ENCODE measurements around the gene DLG4.
A peak's percentile ranks its signal among the peaks of the same experiment; 100 is the strongest.

Gene DLG4

GRCh38 chr17:7253082-7253481, 33.4 kb upstream of the DLG4 start:
- Histone ChIP-seq H3K4me1 (ENCODE audit: low read depth, poor library complexity, severe bottlenecking) (no peaks in the 10 kb centered on the region), H3K27ac (no peak overlapping the region; the same call in 1 of the 2 replicates), H2AFZ (ENCODE audit: low read depth) (no peak overlapping the region), H3K4me3 (IDR thresholded peaks at IDR 0.05; ENCODE audit: insufficient read depth, low read depth, low read length) (no peak overlapping the region), H3K79me2 (ENCODE audit: insufficient read depth, low read depth) (no peaks in the 10 kb centered on the region), H3K36me3 (ENCODE audit: insufficient read depth) (no peaks in the 10 kb centered on the region), H3K9ac (no peak overlapping the region), H3K4me2 (peak overlapping the region; percentile 39; the same call in 1 of the 2 replicates), H4K20me1 (ENCODE audit: insufficient read depth) (no peaks in the 10 kb centered on the region), H3K27me3 (ENCODE audit: insufficient read depth, low read depth) (no peaks in the 10 kb centered on the region)
- TF ChIP-seq CTCF (conservative IDR thresholded peaks at IDR 0.05; ENCODE audit: low read depth, low read length), result no peak

- no peak for TF ChIP-seq CTCF (conservative IDR thresholded peaks at IDR 0.05; ENCODE audit: low read depth, low read length)
- peak within 1 kb of the TSS; percentile 38; the same call in 1 of the 2 replicates for H2AFZ ChIP-seq (ENCODE audit: low read depth)
- H3K4me3 ChIP-seq (IDR thresholded peaks at IDR 0.05; ENCODE audit: insufficient read depth, low read depth, low read length), result no peak within 1 kb of the TSS
- no peaks in the 10 kb centered on the region for H3K4me1 ChIP-seq (ENCODE audit: low read depth, poor library complexity, severe bottlenecking)
- H3K27me3 ChIP-seq (ENCODE audit: insufficient read depth, low read depth), result no peaks in the 10 kb centered on the region
- H3K27ac ChIP-seq, result peak within 1 kb of the TSS; percentile 73
- peak within 1 kb of the TSS; percentile 70 for H3K9ac ChIP-seq
- no peaks in the 10 kb centered on the region for H4K20me1 ChIP-seq (ENCODE audit: insufficient read depth)
- no peaks in the 10 kb centered on the region for H3K79me2 ChIP-seq (ENCODE audit: insufficient read depth, low read depth)
- no peaks in the 10 kb centered on the region for H3K36me3 ChIP-seq (ENCODE audit: insufficient read depth)
- peak within 1 kb of the TSS; percentile 39; the same call in 1 of the 2 replicates for H3K4me2 ChIP-seq
Observed at GRCh38 chr17:7252176-7253043, 32.8 kb upstream of the DLG4 start, which contains the start of gene ELP5. ELP5 (plus strand) TSS chr17:7252215; CDS start chr17:7252551, 336 bp downstream.

GRCh38 chr17:7251661-7252175, 32.1 kb upstream of the DLG4 start, which contains the start of gene CTDNEP1:
CTDNEP1 (minus strand) TSS chr17:7251734; CDS start chr17:7251296, 438 bp downstream.
- no peaks in the 10 kb centered on the region for H3K4me1 ChIP-seq (ENCODE audit: low read depth, poor library complexity, severe bottlenecking)
- no peaks in the 10 kb centered on the region for H4K20me1 ChIP-seq (ENCODE audit: insufficient read depth)
- no peak within 1 kb of the TSS for H3K4me3 ChIP-seq (IDR thresholded peaks at IDR 0.05; ENCODE audit: insufficient read depth, low read depth, low read length)
- H3K79me2 ChIP-seq (ENCODE audit: insufficient read depth, low read depth), result no peaks in the 10 kb centered on the region
- no peak for TF ChIP-seq CTCF (conservative IDR thresholded peaks at IDR 0.05; ENCODE audit: low read depth, low read length)
- peak within 1 kb of the TSS; percentile 73 for H3K27ac ChIP-seq
- H3K27me3 ChIP-seq (ENCODE audit: insufficient read depth, low read depth), result no peaks in the 10 kb centered on the region
- peak within 1 kb of the TSS; percentile 38; the same call in 1 of the 2 replicates for H2AFZ ChIP-seq (ENCODE audit: low read depth)
- H3K4me2 ChIP-seq, result no peak within 1 kb of the TSS; the same call in 1 of the 2 replicates
- no peaks in the 10 kb centered on the region for H3K36me3 ChIP-seq (ENCODE audit: insufficient read depth)
- H3K9ac ChIP-seq, result peak within 1 kb of the TSS; percentile 70

- Histone ChIP-seq H3K4me1 (ENCODE audit: low read depth, poor library complexity, severe bottlenecking) (no peaks in the 10 kb centered on the region), H3K4me2 (no peak overlapping the region), H3K36me3 (ENCODE audit: insufficient read depth) (no peaks in the 10 kb centered on the region), H3K9ac (peak overlapping the region; percentile 70; the same call in 1 of the 2 replicates), H3K27me3 (ENCODE audit: insufficient read depth, low read depth) (no peaks in the 10 kb centered on the region), H3K4me3 (IDR thresholded peaks at IDR 0.05; ENCODE audit: insufficient read depth, low read depth, low read length) (no peak overlapping the region), H3K27ac (peak overlapping the region; percentile 47), H3K79me2 (ENCODE audit: insufficient read depth, low read depth) (no peaks in the 10 kb centered on the region), H4K20me1 (ENCODE audit: insufficient read depth) (no peaks in the 10 kb centered on the region), H2AFZ (ENCODE audit: low read depth) (no peak overlapping the region)
- no peak for TF ChIP-seq CTCF (conservative IDR thresholded peaks at IDR 0.05; ENCODE audit: low read depth, low read length)
Observed at GRCh38 chr17:7250695-7251627, 31.3 kb upstream of the DLG4 start.
